Rectal smooth muscle tissue (tissue), 1 donor: ENCODE measurements around the gene SF3B4.

Source experiments
- H3K27ac ChIP-seq: one replicate; pipeline ENCODE4 v1.7.0; 2013; ENCODE audit warnings: low read depth, low read length, inconsistent platforms
- H3K27me3 ChIP-seq: one replicate; pipeline ENCODE4 v1.7.0; 2013; ENCODE audit warnings: low read length; ENCODE audit not compliant: control insufficient read depth, insufficient read depth
- H3K36me3 ChIP-seq: one replicate; pipeline ENCODE4 v1.7.0; 2013; ENCODE audit warnings: low read length; ENCODE audit not compliant: control insufficient read depth, insufficient read depth
- H3K4me1 ChIP-seq: one replicate; pipeline ENCODE4 v1.7.0; 2013; ENCODE audit warnings: low read length; ENCODE audit not compliant: control insufficient read depth, insufficient read depth
- H3K4me3 ChIP-seq: one replicate; pipeline ENCODE4 v1.7.0; 2013; ENCODE audit warnings: low read length
- H3K9ac ChIP-seq: one replicate; pipeline ENCODE4 v1.7.0; 2013; ENCODE audit warnings: low read length

SF3B4 gene

DNA sequence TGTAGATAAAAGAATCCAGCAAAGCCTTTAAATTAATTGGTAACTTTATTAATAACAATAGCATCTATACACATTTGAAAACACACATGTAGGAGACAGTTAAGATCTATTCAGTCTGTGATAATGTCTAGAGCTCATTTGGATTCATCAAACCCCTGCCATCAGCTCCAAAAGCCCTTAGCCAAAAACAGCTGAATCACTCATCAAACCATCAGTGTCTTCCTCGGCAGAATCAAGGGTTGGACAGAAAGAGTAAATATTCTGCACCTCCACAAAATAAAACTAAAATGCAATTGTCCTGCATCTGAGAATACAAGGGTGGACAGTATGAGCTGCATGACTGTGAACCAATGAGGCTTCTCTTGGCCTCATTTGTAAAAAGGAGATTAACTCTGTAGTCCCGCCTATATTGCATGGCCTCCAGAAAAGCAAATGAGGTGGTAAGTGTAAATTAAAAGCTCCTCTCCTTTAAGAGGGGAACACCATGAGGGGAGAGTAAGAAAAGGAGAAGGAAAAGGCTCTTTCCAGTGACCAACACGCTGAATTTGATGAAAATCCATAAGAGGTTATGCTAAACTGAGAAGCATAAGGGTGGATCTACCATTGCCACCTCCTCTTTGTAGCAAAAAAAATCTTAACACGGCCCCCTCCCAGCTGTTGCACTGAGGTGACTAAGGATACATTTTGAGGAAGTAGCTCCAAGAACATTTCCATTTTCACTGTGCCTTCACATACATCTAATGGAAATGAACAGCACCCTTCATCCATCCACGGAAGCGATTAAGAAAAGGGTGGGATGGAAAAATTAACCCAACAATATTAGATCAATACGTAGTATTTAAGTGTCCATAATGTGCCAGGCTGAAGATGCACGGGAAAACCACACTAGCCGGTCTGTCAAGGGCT is 42.9 kb downstream of the SF3B4 start:
- H3K4me1 ChIP-seq = peaks cover 7% of the 10 kb centered on the region
- H3K4me3 ChIP-seq = peak overlapping the region; percentile 85
- H3K9ac ChIP-seq = peak overlapping the region; percentile 6

DNA sequence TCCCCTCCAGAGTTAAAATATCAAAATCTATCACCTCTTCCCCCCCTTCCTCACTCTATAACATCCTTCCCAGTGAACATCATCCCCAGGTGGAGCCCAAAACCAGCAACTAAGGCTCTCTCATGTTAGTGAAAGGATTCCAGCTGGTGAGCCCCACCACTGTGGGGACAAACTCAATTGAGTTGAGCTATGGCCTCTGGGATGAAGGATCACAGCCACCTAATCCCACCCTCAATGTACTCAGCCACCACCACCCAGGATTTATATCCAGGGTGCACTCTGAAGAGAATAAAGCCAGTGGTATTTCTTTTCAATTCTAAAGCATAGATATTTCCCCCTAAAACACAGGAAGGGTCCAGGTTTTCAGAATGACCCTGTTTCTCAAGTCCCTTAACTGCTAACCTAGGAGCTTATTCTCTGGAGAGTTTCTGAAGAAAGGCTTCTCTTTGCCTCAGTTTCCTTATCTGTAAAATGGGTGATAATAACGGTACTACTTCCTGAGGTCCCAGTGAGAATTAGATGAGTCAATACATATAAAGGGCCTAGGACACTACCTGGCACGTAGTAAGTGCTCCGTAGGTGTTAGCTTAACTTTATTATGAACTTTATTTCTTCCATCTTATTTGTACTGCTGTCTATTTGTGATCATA is 43.9 kb downstream of the SF3B4 start:
- Histone ChIP-seq H3K9ac (no peak overlapping the region), H3K4me1 (peaks cover 7% of the 10 kb centered on the region), H3K36me3 (peaks cover 3% of the 10 kb centered on the region), H3K4me3 (no peak overlapping the region), H3K27me3 (no peaks in the 10 kb centered on the region), H3K27ac (no peak overlapping the region)

More for the DNA sequence above, 42.9 kb downstream of the SF3B4 start:
- Histone ChIP-seq H3K36me3 (peaks cover 3% of the 10 kb centered on the region), H3K27me3 (no peaks in the 10 kb centered on the region), H3K27ac (peak overlapping the region; percentile 97)

DNA sequence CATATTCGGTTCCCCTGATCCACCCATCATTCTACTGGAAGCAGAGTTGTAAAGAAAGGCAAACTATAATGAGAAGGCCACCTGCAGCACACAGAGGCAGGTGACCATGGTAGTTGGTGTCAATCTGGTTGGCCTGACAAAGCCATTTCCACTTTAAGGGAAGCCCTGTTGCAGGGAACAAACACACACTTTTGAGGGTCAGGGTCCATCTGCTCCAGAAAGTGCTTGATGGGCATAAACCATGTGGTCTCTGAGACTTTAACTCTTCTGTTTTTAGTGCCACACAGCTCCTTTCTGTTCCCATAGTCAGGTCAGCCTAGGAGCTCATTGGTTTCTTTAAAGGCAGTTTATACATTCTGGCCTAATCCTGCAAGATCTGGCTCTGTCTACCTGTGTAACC is 45.7 kb downstream of the SF3B4 start:
- H3K27ac ChIP-seq = no peak overlapping the region
- no peak overlapping the region for H3K4me3 ChIP-seq
- peaks cover 3% of the 10 kb centered on the region for H3K36me3 ChIP-seq
- H3K27me3 ChIP-seq = no peaks in the 10 kb centered on the region
- H3K4me1 ChIP-seq = peaks cover 7% of the 10 kb centered on the region
- no peak overlapping the region for H3K9ac ChIP-seq

- H3K36me3 ChIP-seq = no peaks in the 10 kb centered on the region
- H3K4me1 ChIP-seq = peaks cover 3% of the 10 kb centered on the region
- no peak overlapping the region for H3K9ac ChIP-seq
- H3K4me3 ChIP-seq = no peak overlapping the region
- no peaks in the 10 kb centered on the region for H3K27me3 ChIP-seq
- no peak overlapping the region for H3K27ac ChIP-seq
Observed at GRCh38 chr1:149879556-149879955, 48.0 kb downstream of the SF3B4 start.

GRCh38 chr1:149877211-149877946 is 50.2 kb downstream of the SF3B4 start:
- Histone ChIP-seq H3K36me3 (no peaks in the 10 kb centered on the region), H3K9ac (no peak overlapping the region), H3K27ac (no peak overlapping the region), H3K4me3 (no peak overlapping the region), H3K4me1 (no peaks in the 10 kb centered on the region), H3K27me3 (no peaks in the 10 kb centered on the region)
